D721Med (cell line): ENCODE data around the gene SLC30A10.
"Not testable (repeated sequence)": the region's sequence is repeated elsewhere in the genome, so short reads cannot be mapped to it uniquely, and the experiment has no call there.

ENCODE experiments used
- DNase-seq: peaks from one replicate; pipeline ENCODE4 v3.0.0; 2011; ENCODE audit warnings: low spot score; ENCODE audit not compliant: insufficient read length
- FAIRE-seq: peaks from 2 replicates; lab custom pipeline; 2011; peaks lifted over from hg19 to GRCh38; lab: Jason Lieb, UNC
- TF ChIP-seq, protein P1 (sequence below): IDR thresholded peaks from 2 replicates; pipeline ENCODE4 v1.5.1; 2012; ENCODE audit warnings: mild to moderate bottlenecking, control low read depth; ENCODE audit not compliant: insufficient read depth; ENCODE audit errors: missing control alignments

The SLC30A10 gene

GRCh38 chr1:219871427-219872057 is 56.8 kb downstream of the SLC30A10 start:
- TF ChIP-seq, protein P1, sequence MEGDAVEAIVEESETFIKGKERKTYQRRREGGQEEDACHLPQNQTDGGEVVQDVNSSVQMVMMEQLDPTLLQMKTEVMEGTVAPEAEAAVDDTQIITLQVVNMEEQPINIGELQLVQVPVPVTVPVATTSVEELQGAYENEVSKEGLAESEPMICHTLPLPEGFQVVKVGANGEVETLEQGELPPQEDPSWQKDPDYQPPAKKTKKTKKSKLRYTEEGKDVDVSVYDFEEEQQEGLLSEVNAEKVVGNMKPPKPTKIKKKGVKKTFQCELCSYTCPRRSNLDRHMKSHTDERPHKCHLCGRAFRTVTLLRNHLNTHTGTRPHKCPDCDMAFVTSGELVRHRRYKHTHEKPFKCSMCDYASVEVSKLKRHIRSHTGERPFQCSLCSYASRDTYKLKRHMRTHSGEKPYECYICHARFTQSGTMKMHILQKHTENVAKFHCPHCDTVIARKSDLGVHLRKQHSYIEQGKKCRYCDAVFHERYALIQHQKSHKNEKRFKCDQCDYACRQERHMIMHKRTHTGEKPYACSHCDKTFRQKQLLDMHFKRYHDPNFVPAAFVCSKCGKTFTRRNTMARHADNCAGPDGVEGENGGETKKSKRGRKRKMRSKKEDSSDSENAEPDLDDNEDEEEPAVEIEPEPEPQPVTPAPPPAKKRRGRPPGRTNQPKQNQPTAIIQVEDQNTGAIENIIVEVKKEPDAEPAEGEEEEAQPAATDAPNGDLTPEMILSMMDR = no peak
- peak; percentile 77 for FAIRE-seq
- no peak for DNase-seq

DNA sequence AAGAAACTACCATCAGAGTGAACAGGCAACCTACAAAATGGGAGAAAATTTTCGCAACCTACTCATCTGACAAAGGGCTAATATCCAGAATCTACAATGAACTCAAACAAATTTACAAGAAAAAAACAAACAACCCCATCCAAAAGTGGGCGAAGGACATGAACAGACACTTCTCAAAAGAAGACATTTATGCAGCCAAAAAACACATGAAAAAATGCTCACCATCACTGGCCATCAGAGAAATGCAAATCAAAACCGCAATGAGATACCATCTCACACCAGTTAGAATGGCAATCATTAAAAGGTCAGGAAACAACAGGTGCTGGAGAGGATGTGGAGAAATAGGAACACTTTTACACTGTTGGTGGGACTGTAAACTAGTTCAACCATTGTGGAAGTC is 59.7 kb downstream of the SLC30A10 start:
- not testable (repeated sequence) for DNase-seq, FAIRE-seq
